ENCODE results near the gene TMED10. TPM values are rescaled to one million over a fixed set of nuclear protein-coding genes. Genes with fewer than 3 reads are reported as not detected.

The TMED10 gene
- polyA plus RNA-seq, 1 donor from 2014 or later: 146 TPM

DNA sequence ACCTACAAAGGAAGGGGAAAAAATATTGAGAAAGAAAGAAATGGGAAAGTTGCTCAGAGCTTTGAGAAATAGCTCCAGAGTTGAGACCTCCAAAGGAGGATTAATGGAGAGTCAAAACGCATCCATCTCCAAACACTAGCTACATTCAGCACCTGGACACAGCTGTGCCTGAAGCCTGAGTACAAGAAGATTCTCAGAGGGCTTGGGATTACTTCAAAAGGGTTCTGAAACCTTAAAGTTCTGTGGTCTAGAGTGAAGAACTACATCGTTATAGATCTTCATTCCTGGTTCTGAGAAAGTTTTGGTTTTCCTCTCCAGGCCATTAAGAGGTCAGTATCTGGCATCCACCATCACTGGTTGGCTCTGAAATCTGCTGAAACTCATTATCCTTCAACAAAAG, 10.5 kb upstream of the TMED10 start:
- Histone ChIP-seq H3K9ac (ENCODE audit: low read length) (no peak overlapping the region), H3K27ac (ENCODE audit: low read length) (no peak overlapping the region)
- no peak for TF ChIP-seq CTCF (IDR thresholded peaks at IDR 0.05; ENCODE audit: poor library complexity, severe bottlenecking)
- TF ChIP-seq, protein P1, sequence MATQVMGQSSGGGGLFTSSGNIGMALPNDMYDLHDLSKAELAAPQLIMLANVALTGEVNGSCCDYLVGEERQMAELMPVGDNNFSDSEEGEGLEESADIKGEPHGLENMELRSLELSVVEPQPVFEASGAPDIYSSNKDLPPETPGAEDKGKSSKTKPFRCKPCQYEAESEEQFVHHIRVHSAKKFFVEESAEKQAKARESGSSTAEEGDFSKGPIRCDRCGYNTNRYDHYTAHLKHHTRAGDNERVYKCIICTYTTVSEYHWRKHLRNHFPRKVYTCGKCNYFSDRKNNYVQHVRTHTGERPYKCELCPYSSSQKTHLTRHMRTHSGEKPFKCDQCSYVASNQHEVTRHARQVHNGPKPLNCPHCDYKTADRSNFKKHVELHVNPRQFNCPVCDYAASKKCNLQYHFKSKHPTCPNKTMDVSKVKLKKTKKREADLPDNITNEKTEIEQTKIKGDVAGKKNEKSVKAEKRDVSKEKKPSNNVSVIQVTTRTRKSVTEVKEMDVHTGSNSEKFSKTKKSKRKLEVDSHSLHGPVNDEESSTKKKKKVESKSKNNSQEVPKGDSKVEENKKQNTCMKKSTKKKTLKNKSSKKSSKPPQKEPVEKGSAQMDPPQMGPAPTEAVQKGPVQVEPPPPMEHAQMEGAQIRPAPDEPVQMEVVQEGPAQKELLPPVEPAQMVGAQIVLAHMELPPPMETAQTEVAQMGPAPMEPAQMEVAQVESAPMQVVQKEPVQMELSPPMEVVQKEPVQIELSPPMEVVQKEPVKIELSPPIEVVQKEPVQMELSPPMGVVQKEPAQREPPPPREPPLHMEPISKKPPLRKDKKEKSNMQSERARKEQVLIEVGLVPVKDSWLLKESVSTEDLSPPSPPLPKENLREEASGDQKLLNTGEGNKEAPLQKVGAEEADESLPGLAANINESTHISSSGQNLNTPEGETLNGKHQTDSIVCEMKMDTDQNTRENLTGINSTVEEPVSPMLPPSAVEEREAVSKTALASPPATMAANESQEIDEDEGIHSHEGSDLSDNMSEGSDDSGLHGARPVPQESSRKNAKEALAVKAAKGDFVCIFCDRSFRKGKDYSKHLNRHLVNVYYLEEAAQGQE (IDR thresholded peaks at IDR 0.05; ENCODE audit: borderline replicate concordance): no peak
- no peak for TF ChIP-seq EP300 (conservative IDR thresholded peaks at IDR 0.05; ENCODE audit: poor library complexity, severe bottlenecking)
- no peak for TF ChIP-seq RAD21 (conservative IDR thresholded peaks at IDR 0.05)
- TF ChIP-seq EZH2 (IDR thresholded peaks at IDR 0.05; ENCODE audit: borderline replicate concordance, insufficient read depth, low read length, poor library complexity, severe bottlenecking): no peak
- no peak for TF ChIP-seq MXI1 (conservative IDR thresholded peaks at IDR 0.05; ENCODE audit: poor library complexity, severe bottlenecking)
- no peak for TF ChIP-seq POLR2AphosphoS5 (IDR thresholded peaks at IDR 0.05)
- no peak for TF ChIP-seq TAF1 (IDR thresholded peaks at IDR 0.05; ENCODE audit: low read depth)
- TF ChIP-seq SMC3 (conservative IDR thresholded peaks at IDR 0.05; ENCODE audit: poor library complexity): no peak

DNA sequence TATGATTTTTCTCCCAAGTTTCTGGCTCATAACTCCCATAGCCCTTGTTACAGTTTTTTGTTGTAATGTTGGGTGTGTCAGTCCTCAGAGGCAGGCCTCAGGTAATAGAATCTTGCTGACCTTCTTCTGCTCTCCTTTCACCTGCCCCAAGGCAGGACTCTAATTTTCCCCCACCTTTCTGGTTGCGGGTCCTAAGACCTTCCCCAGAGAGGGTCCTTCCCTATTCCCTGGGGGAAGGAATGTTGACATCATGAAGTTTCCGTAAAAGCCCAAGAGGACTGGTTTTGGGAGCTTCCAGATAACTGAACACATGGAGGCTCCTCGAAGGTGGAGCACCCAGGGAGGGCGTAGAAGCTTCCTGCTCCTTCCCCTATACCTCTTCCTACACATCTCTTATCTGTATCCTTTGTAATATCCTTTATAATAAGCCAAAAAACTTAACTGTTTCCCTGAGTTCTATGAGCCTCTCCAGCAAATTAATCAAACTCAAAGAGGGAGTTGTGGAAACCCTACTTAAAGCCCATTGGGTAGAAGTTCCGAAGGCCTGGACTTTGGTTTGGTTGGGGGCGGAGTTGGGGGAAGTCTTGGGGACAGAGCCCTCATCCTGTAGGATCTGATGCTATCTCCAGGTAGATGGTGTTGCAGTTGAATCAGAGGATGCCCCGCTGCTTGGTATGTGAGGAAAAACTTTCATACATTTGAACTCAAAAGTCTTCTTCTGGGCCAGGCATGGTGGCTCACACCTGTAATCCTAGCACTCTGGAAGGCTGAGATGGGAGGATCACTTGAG, 9.0 kb upstream of the TMED10 start:
- Histone ChIP-seq H3K9ac (ENCODE audit: low read length) (no peak overlapping the region), H3K4me2 (ENCODE audit: low read length) (no peak overlapping the region), H3K9me2 (ENCODE audit: insufficient read depth, low read length) (no peaks in the 10 kb centered on the region), H3F3A (ENCODE audit: insufficient read depth, low read length, poor library complexity, severe bottlenecking) (no peaks in the 10 kb centered on the region), H4K20me1 (ENCODE audit: insufficient read depth) (no peaks in the 10 kb centered on the region), H3K4me3 (ENCODE audit: low read length) (no peak overlapping the region), H3K79me2 (replicated peaks; ENCODE audit: insufficient read depth, low read length) (no peaks in the 10 kb centered on the region), H2AFZ (ENCODE audit: low read depth, low read length) (no peak overlapping the region), H3K36me3 (ENCODE audit: insufficient read depth, low read length) (no peaks in the 10 kb centered on the region), H3K9me3 (ENCODE audit: low read length) (no peaks in the 10 kb centered on the region), H3K27ac (ENCODE audit: low read length) (no peak overlapping the region), H3K27me3 (ENCODE audit: insufficient read depth, low read depth, low read length) (no peaks in the 10 kb centered on the region)
- TF ChIP-seq EP300 (conservative IDR thresholded peaks at IDR 0.05; ENCODE audit: poor library complexity, severe bottlenecking): no peak
- no peak for TF ChIP-seq TAF1 (IDR thresholded peaks at IDR 0.05; ENCODE audit: low read depth)
- TF ChIP-seq CTCF (IDR thresholded peaks at IDR 0.05; ENCODE audit: poor library complexity, severe bottlenecking): no peak
- TF ChIP-seq, protein P1 (IDR thresholded peaks at IDR 0.05; ENCODE audit: borderline replicate concordance): no peak
- TF ChIP-seq SMC3 (conservative IDR thresholded peaks at IDR 0.05; ENCODE audit: poor library complexity): no peak
- TF ChIP-seq POLR2AphosphoS5 (IDR thresholded peaks at IDR 0.05): no peak
- TF ChIP-seq EZH2 (IDR thresholded peaks at IDR 0.05; ENCODE audit: borderline replicate concordance, insufficient read depth, low read length, poor library complexity, severe bottlenecking): no peak
- TF ChIP-seq RAD21 (conservative IDR thresholded peaks at IDR 0.05): no peak
- TF ChIP-seq MXI1 (conservative IDR thresholded peaks at IDR 0.05; ENCODE audit: poor library complexity, severe bottlenecking): no peak

More for the DNA sequence above, 10.5 kb upstream of the TMED10 start:
- H3K36me3 ChIP-seq (ENCODE audit: insufficient read depth, low read length): no peaks in the 10 kb centered on the region
- H3K27me3 ChIP-seq (ENCODE audit: insufficient read depth, low read depth, low read length): no peaks in the 10 kb centered on the region
- no peaks in the 10 kb centered on the region for H4K20me1 ChIP-seq (ENCODE audit: insufficient read depth)
- no peaks in the 10 kb centered on the region for H3K9me2 ChIP-seq (ENCODE audit: insufficient read depth, low read length)
- no peaks in the 10 kb centered on the region for H3K79me2 ChIP-seq (replicated peaks; ENCODE audit: insufficient read depth, low read length)
- H3K9me3 ChIP-seq (ENCODE audit: low read length): no peaks in the 10 kb centered on the region
- H3K4me2 ChIP-seq (ENCODE audit: low read length): no peak overlapping the region
- H3F3A ChIP-seq (ENCODE audit: insufficient read depth, low read length, poor library complexity, severe bottlenecking): no peaks in the 10 kb centered on the region
- no peak overlapping the region for H3K4me3 ChIP-seq (ENCODE audit: low read length)
- no peak overlapping the region for H2AFZ ChIP-seq (ENCODE audit: low read depth, low read length)
